ENCODE results near the gene MSMP. TPM values are rescaled to one million over a fixed set of nuclear protein-coding genes. Genes with fewer than 3 reads are reported as not detected.

Gene MSMP
- total and polyA plus RNA-seq, 2 experiments from 2014 or later: 0.81 TPM; not detected in 1

- H3K27ac ChIP-seq (ENCODE audit: low read depth): no peak overlapping the region
- Mint-ChIP-seq H3K36me3 (ENCODE audit: low read depth) (peaks cover 7% of the 10 kb centered on the region; the same call in 2 of the 3 replicates), H3K9me3 (no peaks in the 10 kb centered on the region; the same call in 1 of the 3 replicates), H3K27ac (no peak overlapping the region), H3K4me3 (no peak overlapping the region), H3K4me1 (peaks cover 44% of the 10 kb centered on the region), H3K27me3 (ENCODE audit: insufficient read depth, low read depth, poor library complexity) (peaks cover 5% of the 10 kb centered on the region)
- H3K9me2 ChIP-seq (ENCODE audit: insufficient read depth): no peaks in the 10 kb centered on the region
- H3K4me3 ChIP-seq: no peak overlapping the region
- ATAC-seq: no peak
- no peak for DNase-seq (ENCODE audit: low spot score)
- no peaks in the 10 kb centered on the region for H3K36me3 ChIP-seq (ENCODE audit: insufficient read depth)
- peaks cover 66% of the 10 kb centered on the region for H3K79me2 ChIP-seq (replicated peaks; ENCODE audit: insufficient read depth)
- TF ChIP-seq NANOG (IDR thresholded peaks at IDR 0.05; ENCODE audit: borderline replicate concordance) (no peak), POLR2AphosphoS5 (IDR thresholded peaks at IDR 0.05; ENCODE audit: low read depth) (no peak), EZH2 (IDR thresholded peaks at IDR 0.05; ENCODE audit: low read depth, unreplicated experiment) (no peak), ETS1 (IDR thresholded peaks at IDR 0.05) (no peak), ZNF331 (CRISPR knock-in tag; IDR thresholded peaks at IDR 0.05; ENCODE audit: low read depth) (no peak), REST (IDR thresholded peaks at IDR 0.05; ENCODE audit: unreplicated experiment) (no peak), CTCF (conservative IDR thresholded peaks at IDR 0.05; ENCODE audit: low read depth in 2 of 2) (no peak), STAT1 (IDR thresholded peaks at IDR 0.05; ENCODE audit: unreplicated experiment) (no peak), EZH2phosphoT487 (IDR thresholded peaks at IDR 0.05; ENCODE audit: unreplicated experiment) (no peak), ZNF114 (CRISPR knock-in tag; IDR thresholded peaks at IDR 0.05) (no peak), CREB1 (CRISPR knock-in tag; IDR thresholded peaks at IDR 0.05; ENCODE audit: low read depth) (no peak), ZNF462 (CRISPR knock-in tag; IDR thresholded peaks at IDR 0.05) (no peak)
- peaks cover 12% of the 10 kb centered on the region; the same call in 1 of the 2 replicates for H3F3A ChIP-seq (replicated peaks; ENCODE audit: low read depth)
- H2AFZ ChIP-seq: no peak overlapping the region
- H3K4me2 ChIP-seq: no peak overlapping the region
- peaks cover 18% of the 10 kb centered on the region for H3K4me1 ChIP-seq (ENCODE audit: insufficient read depth)
- H4K20me1 ChIP-seq (replicated peaks; ENCODE audit: insufficient read depth): 0 out of 2 replicates have a peak, but pooled peaks cover 3% of the 10 kb centered on the region
- no peaks in the 10 kb centered on the region for H3K27me3 ChIP-seq (ENCODE audit: insufficient read depth)
Measured at GRCh38 chr9:35760651-35761050, 6.6 kb upstream of the MSMP start.

All from GM23338 (cell line).